Fibroblast of mammary gland (primary cell): ENCODE measurements around the gene YY1.
"Not testable (repeated sequence)": the region's sequence is repeated elsewhere in the genome, so short reads cannot be mapped to it uniquely, and the experiment has no call there.

Source experiments
- DNase-seq: peaks from one replicate; pipeline ENCODE4 v3.0.0-alpha.2; 2010; ENCODE audit warnings: low read depth
- H3K4me3 ChIP-seq: 2 replicates; pipeline ENCODE4 v1.5.1; 2011; ENCODE audit warnings: low read depth, mild to moderate bottlenecking, low read length, moderate library complexity; ENCODE audit not compliant: control insufficient read depth
- TF ChIP-seq, protein P1 (sequence below): conservative IDR thresholded peaks from 2 replicates; pipeline ENCODE4 v1.5.1; 2011; ENCODE audit warnings: low read depth, low read length, inconsistent platforms; ENCODE audit not compliant: control insufficient read depth, insufficient read depth

Gene YY1

DNA sequence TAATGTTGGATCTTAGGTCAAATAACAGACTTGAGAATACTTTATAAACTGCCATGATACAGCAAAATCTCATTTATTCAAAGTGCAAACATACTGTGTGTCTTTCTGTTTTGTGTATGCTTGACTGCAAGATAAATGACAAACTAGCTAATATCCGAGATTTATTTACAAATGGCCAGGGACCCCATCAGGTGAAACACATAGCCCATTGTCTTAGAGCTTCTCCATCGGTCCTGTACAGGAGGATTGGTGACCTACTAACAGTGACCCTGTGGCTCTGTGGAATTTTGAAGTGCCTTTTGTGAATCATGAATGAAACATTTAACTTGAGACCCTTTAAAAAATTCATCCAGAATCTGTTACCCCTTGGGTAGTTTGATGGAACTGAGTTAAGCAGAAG lies 40.2 kb downstream of the YY1 start:
- DNase-seq: no peak
- H3K4me3 ChIP-seq: no peak overlapping the region
- TF ChIP-seq, protein P1, sequence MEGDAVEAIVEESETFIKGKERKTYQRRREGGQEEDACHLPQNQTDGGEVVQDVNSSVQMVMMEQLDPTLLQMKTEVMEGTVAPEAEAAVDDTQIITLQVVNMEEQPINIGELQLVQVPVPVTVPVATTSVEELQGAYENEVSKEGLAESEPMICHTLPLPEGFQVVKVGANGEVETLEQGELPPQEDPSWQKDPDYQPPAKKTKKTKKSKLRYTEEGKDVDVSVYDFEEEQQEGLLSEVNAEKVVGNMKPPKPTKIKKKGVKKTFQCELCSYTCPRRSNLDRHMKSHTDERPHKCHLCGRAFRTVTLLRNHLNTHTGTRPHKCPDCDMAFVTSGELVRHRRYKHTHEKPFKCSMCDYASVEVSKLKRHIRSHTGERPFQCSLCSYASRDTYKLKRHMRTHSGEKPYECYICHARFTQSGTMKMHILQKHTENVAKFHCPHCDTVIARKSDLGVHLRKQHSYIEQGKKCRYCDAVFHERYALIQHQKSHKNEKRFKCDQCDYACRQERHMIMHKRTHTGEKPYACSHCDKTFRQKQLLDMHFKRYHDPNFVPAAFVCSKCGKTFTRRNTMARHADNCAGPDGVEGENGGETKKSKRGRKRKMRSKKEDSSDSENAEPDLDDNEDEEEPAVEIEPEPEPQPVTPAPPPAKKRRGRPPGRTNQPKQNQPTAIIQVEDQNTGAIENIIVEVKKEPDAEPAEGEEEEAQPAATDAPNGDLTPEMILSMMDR: no peak

DNA sequence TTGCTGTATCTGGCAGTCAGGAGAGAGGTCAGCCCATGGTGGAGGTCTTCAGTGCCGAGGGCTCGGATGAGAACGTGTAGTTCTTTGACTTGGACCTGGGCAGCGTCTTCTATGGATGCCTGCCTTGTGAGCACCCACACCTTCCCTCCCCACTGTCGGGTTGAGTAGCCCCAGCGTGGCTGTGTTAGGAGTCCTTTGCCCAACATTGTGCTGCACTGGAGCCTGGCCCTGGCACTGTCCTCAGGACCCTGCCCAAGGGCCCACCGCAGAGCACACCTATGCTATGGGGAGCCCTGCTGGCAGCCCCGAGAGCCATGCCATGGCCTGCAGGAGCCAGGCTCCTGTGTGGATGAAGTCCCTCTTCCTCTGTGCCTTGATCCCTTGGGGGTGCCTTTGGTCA lies 40.6 kb downstream of the YY1 start:
- no peak overlapping the region for H3K4me3 ChIP-seq
- TF ChIP-seq, protein P1: no peak
- DNase-seq: no peak

DNA sequence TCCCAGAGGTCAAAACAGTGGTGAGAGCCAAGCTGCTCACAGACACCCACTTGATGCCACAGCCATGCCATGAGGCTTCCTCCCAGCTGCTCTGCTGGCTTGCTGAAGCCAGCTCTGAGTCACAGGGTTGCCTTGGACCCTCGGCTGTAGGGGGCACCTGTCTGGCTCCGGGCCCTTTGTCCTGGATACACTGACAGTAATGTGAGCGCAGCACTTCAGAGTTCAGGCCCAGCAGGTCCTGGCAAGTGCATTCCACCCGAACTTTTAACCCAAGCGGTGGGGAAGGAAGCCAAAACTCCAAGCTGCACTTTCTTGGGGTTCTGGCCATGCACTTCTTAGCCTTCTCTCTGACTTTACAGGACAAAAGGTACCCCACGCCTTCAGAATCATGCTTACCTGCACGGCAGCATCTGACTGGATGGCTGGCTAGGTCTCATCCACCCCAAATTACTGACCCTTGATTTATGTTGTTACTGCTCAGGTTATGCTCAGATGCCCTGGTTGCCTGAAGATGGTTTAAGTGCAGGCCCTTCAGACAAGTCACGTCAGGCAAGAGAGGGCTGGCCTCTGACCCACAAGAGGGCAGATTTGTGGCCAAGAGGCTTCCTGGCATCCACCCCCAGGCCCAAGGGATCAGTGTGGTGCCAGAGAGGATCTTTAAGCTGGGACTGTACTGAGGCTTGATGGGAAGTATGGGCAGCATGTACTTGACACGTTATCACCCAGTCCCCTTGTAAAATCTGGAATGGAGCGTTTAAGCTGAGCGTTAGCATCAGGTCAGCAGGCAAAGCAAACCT lies 42.5 kb downstream of the YY1 start:
- no peak overlapping the region for H3K4me3 ChIP-seq
- DNase-seq: no peak
- TF ChIP-seq, protein P1: no peak

DNA sequence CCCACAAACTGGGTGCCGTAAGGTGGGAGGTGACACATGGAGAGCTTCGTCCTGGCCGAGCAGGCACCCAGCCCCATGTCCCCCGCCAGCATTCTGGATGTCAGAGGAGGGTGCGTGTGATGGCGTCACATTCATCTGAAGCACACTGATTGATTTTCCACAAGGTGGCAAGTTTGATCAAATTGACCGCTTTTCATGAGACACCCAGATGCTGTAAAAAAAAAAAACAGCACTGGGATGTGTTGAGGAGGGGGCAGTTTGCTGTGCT lies 43.1 kb downstream of the YY1 start:
- no peak for DNase-seq
- no peak overlapping the region for H3K4me3 ChIP-seq
- TF ChIP-seq, protein P1: no peak

DNA sequence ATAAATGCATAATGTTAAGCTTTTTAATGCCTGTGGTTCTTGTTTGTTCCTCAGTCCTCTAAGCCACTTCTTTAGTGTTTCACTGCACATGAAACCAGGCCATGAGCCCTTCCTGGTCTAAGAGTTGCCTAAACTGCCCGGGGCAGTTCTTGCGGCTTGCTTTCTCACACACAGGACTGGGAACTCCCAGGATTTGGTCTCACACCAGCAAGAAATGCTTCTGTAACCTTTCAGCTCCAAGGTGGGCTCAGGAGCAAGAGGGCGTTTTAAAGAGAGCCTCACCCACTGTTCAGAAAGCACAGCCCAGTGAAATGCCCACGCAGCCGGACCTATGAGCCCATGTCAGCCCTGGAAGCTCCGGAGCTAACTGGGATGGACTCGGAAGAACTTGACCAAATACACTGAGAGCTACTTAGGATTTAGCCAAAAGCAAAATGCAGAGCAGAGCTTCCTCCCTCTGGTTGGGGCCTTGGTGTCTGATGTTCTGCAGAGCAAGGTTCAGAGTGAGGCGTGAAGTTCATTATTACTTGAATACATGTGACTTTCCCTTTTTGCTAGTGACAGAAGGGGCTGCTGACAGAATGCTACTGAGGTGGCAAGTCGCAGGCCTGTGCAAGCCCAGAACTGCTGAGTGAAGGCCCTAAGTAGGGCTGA lies 43.9 kb downstream of the YY1 start:
- TF ChIP-seq, protein P1: no peak
- no peak overlapping the region for H3K4me3 ChIP-seq
- DNase-seq: no peak

DNA sequence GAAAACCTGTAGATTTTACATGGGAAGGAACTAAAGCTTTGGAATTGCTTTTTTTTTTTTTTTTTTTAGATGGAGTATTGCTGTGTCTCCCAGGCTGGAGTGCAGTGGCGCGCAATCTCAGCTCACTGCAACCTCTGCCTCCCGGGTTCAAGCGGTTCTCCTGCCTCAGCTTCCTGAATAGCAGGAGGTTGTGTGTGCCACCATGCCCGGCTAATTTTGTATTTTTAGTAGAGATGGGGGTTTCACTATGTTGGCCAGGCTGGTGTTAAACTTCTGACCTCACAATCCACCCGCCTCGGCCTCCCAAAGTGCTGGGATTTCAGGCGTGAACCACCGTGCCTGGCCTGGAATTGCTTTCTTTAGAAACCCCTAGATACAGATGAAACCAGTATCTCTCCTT lies 44.5 kb downstream of the YY1 start:
- not testable (repeated sequence) for H3K4me3 ChIP-seq, DNase-seq

DNA sequence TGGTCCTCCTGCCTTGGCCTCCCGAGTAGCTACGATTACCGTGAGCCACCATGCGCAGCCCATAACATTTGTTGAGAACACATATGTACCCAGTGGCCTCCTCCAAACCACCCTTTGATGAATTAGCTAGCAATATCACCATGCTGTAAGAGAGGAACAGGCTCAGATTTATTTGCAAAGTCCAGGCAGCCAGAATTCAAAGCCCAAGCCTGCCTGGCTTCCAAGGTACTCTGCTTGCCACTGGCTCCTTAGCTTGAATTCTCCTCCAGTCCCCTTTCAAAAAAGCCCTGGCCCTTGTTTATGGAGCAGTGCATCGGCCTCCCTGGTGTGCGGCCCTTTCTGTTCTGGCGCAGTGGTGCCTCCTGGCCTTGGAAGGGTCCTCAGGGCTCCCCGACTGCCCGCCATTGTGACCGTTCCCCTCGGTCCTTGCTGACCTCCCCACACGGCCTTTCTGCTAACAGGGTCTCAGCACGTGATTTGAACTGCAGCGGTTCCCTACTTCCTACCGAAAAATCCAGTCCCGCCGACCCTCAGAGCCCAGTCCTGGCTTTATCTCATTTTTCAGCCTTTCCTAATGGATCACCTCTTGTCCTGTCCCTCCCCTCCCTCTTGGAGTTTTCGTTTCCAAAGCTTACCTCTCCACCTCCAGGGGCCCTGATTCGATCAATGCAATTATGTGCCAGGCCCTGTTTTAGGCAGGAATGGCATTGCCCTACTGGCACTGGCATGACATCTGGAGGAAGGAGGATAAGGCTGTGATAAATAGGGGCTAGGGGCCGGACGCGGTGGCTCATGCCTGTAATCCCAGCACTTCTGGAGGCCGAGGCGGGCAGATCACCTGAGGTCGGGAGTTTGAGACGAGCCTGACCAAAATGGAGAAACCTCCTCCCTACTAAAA lies 45.3 kb downstream of the YY1 start:
- TF ChIP-seq, protein P1: no peak
- H3K4me3 ChIP-seq: no peak overlapping the region
- DNase-seq: no peak
